Right lobe of liver (tissue), 4 donors: Measurements from ENCODE around the gene OTOP3.
"Not testable (repeated sequence)": the region's sequence is repeated elsewhere in the genome, so short reads cannot be mapped to it uniquely, and the experiment has no call there.

Source experiments
- CTCF ChIP-seq, 4 donors: fragments of 200-600 bp in 3 of 4; fragments of 450-650 bp in 1 of 4; IDR thresholded peaks; one replicate each; pipeline versions ENCODE4 v1.5.1 to v1.8.0; 2016 to 2022; ENCODE audit warnings: antibody characterized with exemption in 4 of 4, mild to moderate bottlenecking in 2 of 4
- POLR2A ChIP-seq: fragments of 450-650 bp; IDR thresholded peaks from one replicate; pipeline ENCODE4 v1.6.1; 2017; ENCODE audit warnings: antibody characterized with exemption, mild to moderate bottlenecking
- donor health status: DM: no; HTN: no; CAD: no.
- donor health status: DM: no; HTN: no; CAD: no.
- donor health status: DM: no; HTN: yes; CAD: no.

GRCh38 chr17:74906214-74906793, 29.4 kb upstream of the OTOP3 start:
- not testable (repeated sequence) for TF ChIP-seq CTCF (IDR thresholded peaks at IDR 0.05); POLR2A
